ENCODE data around the gene FAM237B. TPM values are rescaled to one million over a fixed set of nuclear protein-coding genes. Genes with fewer than 3 reads are reported as not detected.

FAM237B gene
- total RNA-seq, 1 experiment from 2014 or later, result not detected

DNA sequence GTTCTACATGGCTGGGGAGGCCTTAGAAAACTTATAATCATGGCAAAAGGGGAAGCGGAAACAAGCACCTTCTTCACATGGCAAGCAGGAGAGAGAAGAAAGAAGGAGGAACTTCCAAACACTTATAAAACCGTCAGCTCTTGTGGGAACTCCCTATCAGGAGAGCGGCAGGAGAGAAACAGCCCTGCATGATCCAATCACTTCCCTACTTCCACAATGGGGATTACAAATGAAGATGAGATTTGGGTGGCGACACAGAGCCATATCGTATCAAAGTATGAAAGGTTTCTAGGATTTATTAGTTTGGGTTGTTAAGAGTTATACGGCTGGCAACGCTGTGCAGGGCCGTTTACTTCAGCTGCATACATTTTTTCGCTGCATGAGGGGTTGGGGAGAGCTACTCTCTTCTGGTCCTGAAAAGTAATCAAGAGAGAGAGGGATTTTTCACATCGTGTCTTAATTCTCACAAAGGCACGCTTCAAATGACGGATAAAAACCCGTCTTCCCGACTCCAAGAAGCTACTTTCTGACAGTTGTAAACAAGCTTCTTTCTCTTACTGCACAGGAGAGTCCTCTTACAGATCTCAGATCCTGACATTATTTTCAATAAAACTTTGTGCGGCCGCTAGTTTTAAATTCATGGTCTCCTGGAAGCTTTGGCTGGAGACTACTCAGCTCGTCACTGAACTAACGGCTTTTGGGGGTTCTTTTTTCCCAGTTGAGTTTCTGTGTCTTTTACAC, 24.7 kb upstream of the FAM237B start (continued):
- TF ChIP-seq, protein P1, sequence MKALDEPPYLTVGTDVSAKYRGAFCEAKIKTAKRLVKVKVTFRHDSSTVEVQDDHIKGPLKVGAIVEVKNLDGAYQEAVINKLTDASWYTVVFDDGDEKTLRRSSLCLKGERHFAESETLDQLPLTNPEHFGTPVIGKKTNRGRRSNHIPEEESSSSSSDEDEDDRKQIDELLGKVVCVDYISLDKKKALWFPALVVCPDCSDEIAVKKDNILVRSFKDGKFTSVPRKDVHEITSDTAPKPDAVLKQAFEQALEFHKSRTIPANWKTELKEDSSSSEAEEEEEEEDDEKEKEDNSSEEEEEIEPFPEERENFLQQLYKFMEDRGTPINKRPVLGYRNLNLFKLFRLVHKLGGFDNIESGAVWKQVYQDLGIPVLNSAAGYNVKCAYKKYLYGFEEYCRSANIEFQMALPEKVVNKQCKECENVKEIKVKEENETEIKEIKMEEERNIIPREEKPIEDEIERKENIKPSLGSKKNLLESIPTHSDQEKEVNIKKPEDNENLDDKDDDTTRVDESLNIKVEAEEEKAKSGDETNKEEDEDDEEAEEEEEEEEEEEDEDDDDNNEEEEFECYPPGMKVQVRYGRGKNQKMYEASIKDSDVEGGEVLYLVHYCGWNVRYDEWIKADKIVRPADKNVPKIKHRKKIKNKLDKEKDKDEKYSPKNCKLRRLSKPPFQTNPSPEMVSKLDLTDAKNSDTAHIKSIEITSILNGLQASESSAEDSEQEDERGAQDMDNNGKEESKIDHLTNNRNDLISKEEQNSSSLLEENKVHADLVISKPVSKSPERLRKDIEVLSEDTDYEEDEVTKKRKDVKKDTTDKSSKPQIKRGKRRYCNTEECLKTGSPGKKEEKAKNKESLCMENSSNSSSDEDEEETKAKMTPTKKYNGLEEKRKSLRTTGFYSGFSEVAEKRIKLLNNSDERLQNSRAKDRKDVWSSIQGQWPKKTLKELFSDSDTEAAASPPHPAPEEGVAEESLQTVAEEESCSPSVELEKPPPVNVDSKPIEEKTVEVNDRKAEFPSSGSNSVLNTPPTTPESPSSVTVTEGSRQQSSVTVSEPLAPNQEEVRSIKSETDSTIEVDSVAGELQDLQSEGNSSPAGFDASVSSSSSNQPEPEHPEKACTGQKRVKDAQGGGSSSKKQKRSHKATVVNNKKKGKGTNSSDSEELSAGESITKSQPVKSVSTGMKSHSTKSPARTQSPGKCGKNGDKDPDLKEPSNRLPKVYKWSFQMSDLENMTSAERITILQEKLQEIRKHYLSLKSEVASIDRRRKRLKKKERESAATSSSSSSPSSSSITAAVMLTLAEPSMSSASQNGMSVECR (CRISPR knock-in tag; IDR thresholded peaks at IDR 0.05; ENCODE audit: borderline replicate concordance), result no peak

DNA sequence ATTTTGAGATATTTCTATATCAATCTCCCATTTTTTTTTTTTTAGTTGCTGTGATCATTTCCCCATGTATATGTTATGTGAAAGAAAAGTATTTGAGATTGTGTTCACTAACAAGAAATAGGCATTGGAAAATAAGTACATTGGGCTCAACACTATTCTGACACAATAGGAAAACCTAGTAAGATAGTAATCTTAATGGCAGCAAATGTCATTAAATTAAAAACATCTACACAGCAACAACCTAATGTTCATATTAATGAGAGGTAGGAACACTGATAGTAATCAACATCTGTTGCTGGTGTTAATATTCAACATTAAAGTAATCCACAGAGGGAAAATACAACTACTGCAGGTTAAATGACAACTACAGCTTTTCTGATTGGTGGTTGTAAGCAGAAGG, 23.9 kb upstream of the FAM237B start:
- Mint-ChIP-seq H3K9me3 (no peaks in the 10 kb centered on the region), H3K27ac (0 out of 2 replicates have a peak overlapping the region, but pooled peaks have one; percentile 73)

GRCh38 chr7:90337106-90337505, 16.0 kb upstream of the FAM237B start:
- Mint-ChIP-seq H3K27me3 (ENCODE audit: low read depth) (no peaks in the 10 kb centered on the region; the same call in 1 of the 2 replicates), H3K4me3 (no peak overlapping the region), H3K36me3 (no peaks in the 10 kb centered on the region), H3K4me1 (peaks cover 4% of the 10 kb centered on the region), H3K9me3 (peaks cover 7% of the 10 kb centered on the region; the same call in 1 of the 2 replicates), H3K27ac (no peak overlapping the region)
- no peak for ATAC-seq
- CTCF ChIA-PET, result no interaction called here
- no peak for DNase-seq (ENCODE audit: low spot score)
- POLR2A ChIA-PET, result no interaction called here
- TF ChIP-seq ZNF423 (CRISPR knock-in tag; IDR thresholded peaks at IDR 0.05) (no peak), ZBTB43 (CRISPR knock-in tag; IDR thresholded peaks at IDR 0.05) (no peak), ZNF138 (CRISPR knock-in tag; conservative IDR thresholded peaks at IDR 0.05) (no peak), PRRX2 (CRISPR knock-in tag; IDR thresholded peaks at IDR 0.05) (no peak), ZNF671 (CRISPR knock-in tag; IDR thresholded peaks at IDR 0.05) (no peak), TP53 (CRISPR knock-in tag; IDR thresholded peaks at IDR 0.05) (no peak), FOXJ3 (CRISPR knock-in tag; IDR thresholded peaks at IDR 0.05; ENCODE audit: borderline replicate concordance) (no peak), ESRRA (CRISPR knock-in tag; IDR thresholded peaks at IDR 0.05; ENCODE audit: borderline replicate concordance) (no peak)
- TF ChIP-seq, protein P2, sequence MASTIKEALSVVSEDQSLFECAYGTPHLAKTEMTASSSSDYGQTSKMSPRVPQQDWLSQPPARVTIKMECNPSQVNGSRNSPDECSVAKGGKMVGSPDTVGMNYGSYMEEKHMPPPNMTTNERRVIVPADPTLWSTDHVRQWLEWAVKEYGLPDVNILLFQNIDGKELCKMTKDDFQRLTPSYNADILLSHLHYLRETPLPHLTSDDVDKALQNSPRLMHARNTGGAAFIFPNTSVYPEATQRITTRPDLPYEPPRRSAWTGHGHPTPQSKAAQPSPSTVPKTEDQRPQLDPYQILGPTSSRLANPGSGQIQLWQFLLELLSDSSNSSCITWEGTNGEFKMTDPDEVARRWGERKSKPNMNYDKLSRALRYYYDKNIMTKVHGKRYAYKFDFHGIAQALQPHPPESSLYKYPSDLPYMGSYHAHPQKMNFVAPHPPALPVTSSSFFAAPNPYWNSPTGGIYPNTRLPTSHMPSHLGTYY (CRISPR knock-in tag; IDR thresholded peaks at IDR 0.05), result no peak

More for the DNA sequence above, 23.9 kb upstream of the FAM237B start:
- CTCF ChIA-PET, result interaction anchor here (1.1 to 1.7 kb wide), 3 partner anchors 83 to 133 kb away, joined by 3 to 15 read pairs (median 5); partner anchors contain the start of gene STEAP2
- Mint-ChIP-seq H3K4me3 (peak overlapping the region; percentile 91), H3K27me3 (ENCODE audit: low read depth) (no peaks in the 10 kb centered on the region), H3K36me3 (no peaks in the 10 kb centered on the region), H3K4me1 (peaks cover 9% of the 10 kb centered on the region)
- ATAC-seq, result no peak
- POLR2A ChIA-PET, result interaction anchor here (1.3 kb wide), 1 partner anchor 133 kb away, joined by 5 read pairs; the partner anchor contains the start of gene STEAP2
- DNase-seq (ENCODE audit: low spot score), result no peak
- no peak for TF ChIP-seq JUN (CRISPR knock-in tag; IDR thresholded peaks at IDR 0.05)
- TF ChIP-seq ELF4 (CRISPR knock-in tag; IDR thresholded peaks at IDR 0.05; ENCODE audit: low read depth), result no peak
- no peak for TF ChIP-seq ZSCAN18 (CRISPR knock-in tag; IDR thresholded peaks at IDR 0.05)
- no peak for TF ChIP-seq PRRX2 (CRISPR knock-in tag; IDR thresholded peaks at IDR 0.05)
- no peak for TF ChIP-seq PRDM15 (CRISPR knock-in tag; IDR thresholded peaks at IDR 0.05)
- TF ChIP-seq GABPB1 (CRISPR knock-in tag; IDR thresholded peaks at IDR 0.05), result no peak
